BE2C (cell line): Measurements from ENCODE around the gene PEAK3.
"Not testable (repeated sequence)": the region's sequence is repeated elsewhere in the genome, so short reads cannot be mapped to it uniquely, and the experiment has no call there.

ENCODE experiments used
- DNase-seq: peaks from one replicate; pipeline ENCODE4 v3.0.0-alpha.2; 2020
- H3K27me3 ChIP-seq: fragments of 250-450 bp; sonication (Bioruptor Pico); 2 replicates; pipeline ENCODE4 v1.5.1; 2020; ENCODE audit warnings: mild to moderate bottlenecking
- H3K36me3 ChIP-seq: fragments of 250-450 bp; sonication (Bioruptor Pico); 2 replicates; pipeline ENCODE4 v1.5.1; 2020; ENCODE audit warnings: mild to moderate bottlenecking
- H3K4me1 ChIP-seq: fragments of 250-450 bp; sonication (Bioruptor Pico); 2 replicates; pipeline ENCODE4 v1.5.1; 2020
- H3K4me3 ChIP-seq: 2 replicates; pipeline ENCODE4 v1.5.1; 2011; ENCODE audit warnings: low read depth, low read length
- H3K9me3 ChIP-seq: fragments of 250-450 bp; sonication (Bioruptor Pico); 2 replicates; pipeline ENCODE4 v1.5.1; 2020
- CTCF ChIP-seq: IDR thresholded peaks from 2 replicates; pipeline ENCODE4 v1.5.1; 2012; ENCODE audit warnings: mild to moderate bottlenecking, low read depth, low read length

Gene PEAK3

GRCh38 chr19:2288338-2288817 lies 6.4 kb upstream of the PEAK3 start:
- H3K4me3 ChIP-seq = no peak overlapping the region
- no peaks in the 10 kb centered on the region for H3K4me1 ChIP-seq
- peaks cover 59% of the 10 kb centered on the region for H3K27me3 ChIP-seq
- no peak for TF ChIP-seq CTCF
- H3K9me3 ChIP-seq = no peaks in the 10 kb centered on the region
- DNase-seq = peak; percentile 10
- no peaks in the 10 kb centered on the region for H3K36me3 ChIP-seq

- no peaks in the 10 kb centered on the region for H3K4me1 ChIP-seq
- no peak overlapping the region for H3K4me3 ChIP-seq
- H3K27me3 ChIP-seq = peaks cover 54% of the 10 kb centered on the region
- TF ChIP-seq CTCF = no peak
- H3K36me3 ChIP-seq = no peaks in the 10 kb centered on the region
- H3K9me3 ChIP-seq = no peaks in the 10 kb centered on the region
- peak; percentile 9 for DNase-seq
These were observed 5.8 kb upstream of the PEAK3 start for GRCh38 chr19:2287585-2288337.

GRCh38 chr19:2286402-2287140 lies 4.6 kb upstream of the PEAK3 start:
- peaks cover 45% of the 10 kb centered on the region for H3K27me3 ChIP-seq
- no peak for TF ChIP-seq CTCF
- H3K4me3 ChIP-seq = no peak overlapping the region
- no peak for DNase-seq
- no peaks in the 10 kb centered on the region for H3K4me1 ChIP-seq
- H3K36me3 ChIP-seq = no peaks in the 10 kb centered on the region
- no peaks in the 10 kb centered on the region for H3K9me3 ChIP-seq

- no peak overlapping the region for H3K4me3 ChIP-seq
- H3K9me3 ChIP-seq = no peaks in the 10 kb centered on the region
- no peak for TF ChIP-seq CTCF
- peaks cover 19% of the 10 kb centered on the region for H3K27me3 ChIP-seq
- DNase-seq = no peak
- no peaks in the 10 kb centered on the region for H3K4me1 ChIP-seq
- no peaks in the 10 kb centered on the region for H3K36me3 ChIP-seq
These were observed 2.0 kb upstream of the PEAK3 start for GRCh38 chr19:2283835-2284507.

GRCh38 chr19:2282862-2283237 lies 875 bp upstream of the PEAK3 start:
- no peaks in the 10 kb centered on the region for H3K4me1 ChIP-seq
- DNase-seq = no peak

GRCh38 chr19:2281265-2282061 lies 512 bp downstream of the PEAK3 start:
- not testable (repeated sequence) for DNase-seq, H3K27me3 ChIP-seq, H3K4me1 ChIP-seq, H3K9me3 ChIP-seq, H3K36me3 ChIP-seq, H3K4me3 ChIP-seq

More at GRCh38 chr19:2282862-2283237, 875 bp upstream of the PEAK3 start:
- H3K27me3 ChIP-seq = peaks cover 8% of the 10 kb centered on the region
- TF ChIP-seq CTCF = no peak
- no peaks in the 10 kb centered on the region for H3K9me3 ChIP-seq
- no peaks in the 10 kb centered on the region for H3K36me3 ChIP-seq
- no peak overlapping the region for H3K4me3 ChIP-seq
